ENCODE measurements around the gene INAVA.

GRCh38 chr1:200877010-200877409 is 17.7 kb upstream of the INAVA start:
- TF ChIP-seq CTCF (conservative IDR thresholded peaks at IDR 0.05 in 1 of 2, IDR thresholded peaks at IDR 0.05 in 1 of 2; ENCODE audit: low read depth in 1 of 2, low read length in 2 of 2) = no peak
- TF ChIP-seq EZH2 (IDR thresholded peaks at IDR 0.05; ENCODE audit: low read length, missing control alignments) = no peak
